HG03571 (cell line): Measurements from ENCODE around the gene GRM8.

Experiments
- ATAC-seq: cut with Tn5 transposase; IDR thresholded peaks from one replicate; pipeline ENCODE4 v1.9.1; 2021; ENCODE audit not compliant: unreplicated experiment

Gene GRM8

DNA sequence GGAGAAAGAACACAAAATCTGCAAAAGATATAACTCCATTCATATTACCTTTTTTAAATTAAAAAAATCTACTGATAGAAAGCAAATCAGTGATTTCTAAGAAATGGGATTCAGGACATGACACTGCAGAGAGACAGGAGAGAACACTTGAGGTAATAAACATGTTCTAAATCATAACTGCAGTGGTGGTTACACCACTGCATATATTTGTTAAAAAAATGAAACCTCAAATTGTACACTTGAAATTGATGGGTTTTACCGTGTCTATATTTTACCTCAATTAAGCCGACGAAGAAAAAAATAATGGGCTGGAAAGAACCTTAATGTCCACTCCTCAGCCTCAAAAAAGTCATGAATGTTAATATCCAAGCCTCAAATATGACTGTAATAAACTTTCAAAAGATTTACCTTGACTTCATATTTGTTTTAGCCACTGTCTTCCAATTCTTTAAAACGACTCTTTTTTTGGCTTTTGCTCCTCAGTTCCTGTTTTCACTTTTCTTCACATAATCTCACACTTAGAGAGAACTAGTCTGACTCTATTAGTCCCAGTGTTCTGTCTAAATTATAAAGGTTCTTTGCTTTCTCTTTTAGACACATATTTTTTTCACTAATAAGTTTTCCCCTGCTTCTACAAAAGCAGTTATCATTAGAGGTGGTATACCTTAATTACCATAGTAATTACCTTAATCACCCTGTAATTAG lies 502.4 kb downstream of the GRM8 start:
- no peak for ATAC-seq

- no peak for ATAC-seq
Measured at GRCh38 chr7:126728967-126729366, 523.8 kb downstream of the GRM8 start.

GRCh38 chr7:126727930-126728391 lies 524.8 kb downstream of the GRM8 start:
- ATAC-seq = no peak

- no peak for ATAC-seq
Measured at GRCh38 chr7:126723966-126724544, 528.7 kb downstream of the GRM8 start.

GRCh38 chr7:126720232-126720631 lies 532.5 kb downstream of the GRM8 start:
- peak; percentile 81 for ATAC-seq

DNA sequence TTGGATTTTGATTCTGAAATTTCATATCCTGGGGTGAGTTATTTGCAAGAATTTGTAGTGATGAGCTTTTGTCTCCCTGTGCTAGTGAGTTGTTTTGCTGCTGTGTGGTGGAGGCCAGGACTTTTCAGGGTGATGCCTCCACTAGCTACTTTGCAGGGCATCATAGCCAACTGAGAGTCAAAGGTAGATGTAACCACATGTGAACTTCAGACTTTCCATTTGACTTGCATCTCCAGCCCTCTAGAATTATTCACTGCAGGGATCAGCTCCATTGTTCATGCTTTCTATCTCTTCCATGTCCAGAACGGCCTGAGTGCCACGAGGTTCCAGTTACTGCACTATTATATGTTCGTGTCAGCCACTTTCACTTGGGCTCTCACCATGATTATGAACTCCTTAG lies 534.3 kb downstream of the GRM8 start:
- ATAC-seq = peak; percentile 45

DNA sequence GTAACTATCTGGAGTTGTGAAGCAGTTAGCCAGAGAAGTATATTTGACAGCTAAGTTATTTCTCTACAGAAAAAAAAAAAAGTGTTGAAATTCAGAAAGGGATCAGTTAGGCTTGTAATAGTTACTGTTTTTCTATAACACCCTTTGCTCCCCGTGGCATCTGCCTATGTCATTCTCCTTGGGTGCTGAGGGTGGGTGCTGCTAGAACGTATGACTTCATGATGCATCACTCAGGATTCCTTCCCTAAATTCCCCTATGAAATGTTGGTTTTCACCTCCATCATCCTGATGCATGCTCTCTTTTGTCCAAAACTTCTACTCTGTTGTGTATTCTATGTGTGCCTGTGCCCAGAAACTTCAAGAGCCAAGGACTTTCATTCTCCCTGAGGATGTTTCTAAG lies 536.4 kb downstream of the GRM8 start:
- ATAC-seq = no peak

DNA sequence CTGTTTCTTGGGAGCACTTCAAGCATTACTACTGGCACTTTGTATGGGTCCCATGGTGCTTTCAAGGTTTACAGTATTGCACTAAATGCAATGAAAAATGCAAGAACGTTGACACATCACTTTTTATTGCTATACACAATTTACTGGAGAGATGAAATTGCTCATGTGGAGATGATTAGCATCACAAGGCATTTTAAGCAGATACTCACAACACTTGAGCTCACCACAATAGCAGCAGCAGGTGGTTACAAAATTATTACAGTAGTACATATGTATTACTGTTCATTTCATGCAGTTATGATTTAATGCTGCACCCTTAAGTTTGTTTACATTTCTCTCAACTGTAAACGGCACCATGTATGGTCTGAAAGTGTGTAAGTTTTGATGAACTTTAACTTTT lies 537.7 kb downstream of the GRM8 start:
- no peak for ATAC-seq

- peak; percentile 45 for ATAC-seq
Measured at GRCh38 chr7:126702242-126703016, 550.3 kb downstream of the GRM8 start.

DNA sequence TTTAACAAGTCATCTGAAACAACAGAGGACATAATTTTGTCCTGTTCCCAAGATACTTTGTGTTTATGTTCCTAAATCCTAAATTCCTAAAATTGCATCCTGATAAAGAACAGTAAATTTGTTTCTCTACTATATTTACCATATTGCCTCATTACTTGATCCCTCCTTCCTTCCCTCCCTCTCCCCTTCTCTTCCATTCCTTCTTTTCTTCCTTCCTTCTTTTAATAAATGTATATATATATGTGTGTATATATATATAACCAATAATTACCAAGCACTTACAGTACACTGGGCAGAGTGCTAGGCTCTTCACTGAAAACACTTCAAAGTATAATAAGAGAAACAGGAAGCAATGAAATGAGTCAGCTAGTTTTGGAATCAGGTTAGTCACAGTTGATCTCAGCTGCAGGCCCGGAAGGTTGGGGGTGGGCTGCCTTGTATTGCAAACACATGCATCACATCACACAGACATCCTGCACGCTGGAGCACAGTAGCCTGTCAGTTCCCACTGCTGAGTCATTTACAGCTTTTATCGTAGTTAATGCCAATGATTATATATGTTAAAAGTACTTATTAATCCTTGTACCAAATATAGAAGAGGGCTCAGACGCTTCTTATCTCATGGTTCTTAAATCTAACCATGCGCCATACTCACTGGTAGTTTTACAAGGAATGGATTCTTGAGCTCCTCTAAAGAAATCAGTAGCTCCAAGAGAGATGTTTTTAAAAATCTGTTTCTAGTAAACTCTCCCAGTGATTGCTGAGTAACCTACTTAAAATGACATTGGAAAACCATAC lies 551.7 kb downstream of the GRM8 start:
- ATAC-seq = peak; percentile 87

GRCh38 chr7:126699707-126700106 lies 553.0 kb downstream of the GRM8 start:
- ATAC-seq = no peak

DNA sequence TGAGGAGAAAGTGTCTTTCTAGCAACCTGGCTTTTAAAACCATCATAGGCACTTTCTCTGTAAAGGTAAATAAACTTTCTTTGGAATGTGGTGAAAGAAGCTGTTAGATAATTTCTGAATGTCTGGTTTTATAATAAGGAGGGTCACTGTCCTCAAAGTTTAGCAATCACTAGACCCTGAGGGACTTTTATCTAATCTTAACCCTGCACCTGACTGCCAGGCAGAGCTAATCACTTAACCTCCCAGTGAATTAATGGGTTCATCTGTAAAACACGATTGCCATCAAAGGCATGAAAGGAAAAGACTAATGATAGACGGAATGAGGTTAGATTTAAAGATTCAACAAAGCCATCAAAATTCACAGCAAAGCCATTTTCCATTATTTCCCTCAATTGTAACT lies 553.8 kb downstream of the GRM8 start:
- no peak for ATAC-seq

DNA sequence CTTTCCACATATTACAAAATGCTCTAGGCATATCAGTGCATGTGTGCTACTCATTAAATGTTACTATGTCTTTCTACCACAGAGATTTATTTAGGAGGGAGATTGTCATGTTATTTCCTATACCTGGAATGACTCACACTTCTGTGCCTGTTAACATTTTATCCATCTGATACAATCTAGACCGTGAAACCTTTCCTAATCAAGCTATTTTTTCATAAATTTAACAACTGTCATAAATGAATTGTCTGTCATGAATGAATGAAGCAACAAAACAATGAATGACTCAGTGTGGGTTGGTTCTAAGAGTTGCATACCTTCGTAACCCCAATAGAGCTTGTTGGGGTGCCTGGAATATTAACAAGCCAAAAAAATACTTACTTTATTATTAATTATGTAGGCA lies 554.3 kb downstream of the GRM8 start:
- no peak for ATAC-seq

- peak; percentile 37 for ATAC-seq
Measured at GRCh38 chr7:126696256-126697038, 556.3 kb downstream of the GRM8 start.

DNA sequence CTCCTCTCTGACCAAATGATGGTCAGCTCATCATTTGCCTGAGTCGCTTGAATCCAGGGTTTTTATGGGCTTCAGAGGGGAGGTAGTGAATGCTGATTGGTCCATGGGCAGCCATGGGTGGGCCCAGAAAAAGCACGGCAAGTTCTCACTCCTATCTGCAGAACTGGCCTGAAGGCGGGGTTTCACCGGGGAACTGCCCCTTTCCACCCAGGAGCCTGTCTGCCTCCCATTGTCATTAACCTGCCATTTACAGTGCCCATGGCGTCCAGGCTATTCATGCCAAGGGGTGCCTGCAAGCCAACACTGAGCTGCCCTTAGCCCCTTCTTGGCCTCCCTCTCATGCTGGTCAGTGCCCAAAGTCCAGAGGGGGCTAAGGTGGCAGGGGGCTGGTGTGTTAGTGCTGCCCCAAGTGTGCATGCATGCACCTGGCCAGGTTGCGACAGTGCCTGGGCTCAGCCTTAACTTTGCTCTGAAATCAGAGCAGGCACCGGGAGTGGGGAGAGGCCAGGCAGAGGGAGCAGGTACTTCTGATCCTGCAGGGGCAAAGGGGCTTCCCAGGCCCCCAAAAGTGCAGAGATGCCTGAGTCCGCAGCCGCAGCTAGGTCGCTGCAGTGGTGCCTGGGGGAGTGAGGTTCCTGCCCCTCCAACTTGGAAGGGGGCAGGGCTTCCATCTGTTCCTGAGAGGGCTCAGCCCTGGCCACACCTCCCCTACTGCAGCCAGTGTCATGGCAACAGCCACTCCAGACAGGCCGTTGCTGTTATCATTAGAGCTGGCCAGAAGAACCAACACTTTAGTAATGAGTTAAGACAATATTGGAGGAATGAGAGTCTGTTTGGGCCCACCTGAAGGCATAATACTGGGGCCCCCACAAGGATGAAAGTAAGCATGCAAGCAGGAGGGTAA lies 561.6 kb downstream of the GRM8 start:
- no peak for ATAC-seq

DNA sequence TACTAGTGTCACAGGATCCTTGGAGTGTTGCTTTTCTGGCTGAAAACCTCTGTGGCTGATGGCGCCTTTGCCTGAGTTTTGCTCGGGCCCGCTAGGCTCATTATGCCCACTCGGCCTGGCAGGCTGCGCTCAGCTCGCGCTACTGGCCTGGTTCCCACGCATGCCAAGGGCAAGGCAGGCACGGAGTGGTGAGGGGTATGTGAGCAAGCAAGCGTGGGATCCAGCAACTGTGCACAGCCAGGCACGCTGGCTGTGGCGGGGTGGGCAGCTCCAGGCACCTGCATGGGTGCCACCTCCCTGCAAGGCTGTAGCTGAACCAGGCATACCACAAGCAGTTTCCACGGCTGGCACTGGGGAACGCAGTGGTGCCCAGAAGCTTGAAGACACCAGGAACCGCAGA lies 562.6 kb downstream of the GRM8 start:
- no peak for ATAC-seq

DNA sequence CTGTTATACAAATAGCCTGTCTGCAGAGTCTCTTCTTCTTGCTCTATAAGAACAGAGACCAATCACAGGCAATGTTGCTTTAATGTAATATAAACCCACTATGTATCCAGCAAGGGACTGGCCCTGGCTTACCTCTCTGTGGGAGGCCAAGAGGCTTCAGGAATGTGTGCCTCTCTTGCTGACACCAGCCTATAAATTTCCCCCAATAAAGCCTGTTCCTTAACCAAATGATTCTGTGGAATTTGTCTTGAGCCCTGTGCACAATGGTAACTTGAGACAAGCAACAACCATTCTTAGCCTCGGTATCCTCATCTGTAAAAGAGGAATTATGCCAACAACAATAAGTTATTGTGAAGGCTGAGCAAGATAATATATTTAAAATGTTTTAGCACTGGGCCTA lies 563.7 kb downstream of the GRM8 start:
- ATAC-seq = no peak

GRCh38 chr7:126686474-126686873 lies 566.3 kb downstream of the GRM8 start:
- ATAC-seq = no peak

GRCh38 chr7:126685596-126685995 lies 567.1 kb downstream of the GRM8 start:
- ATAC-seq = no peak
